ENCODE measurements around the gene DNAH1.

DNA sequence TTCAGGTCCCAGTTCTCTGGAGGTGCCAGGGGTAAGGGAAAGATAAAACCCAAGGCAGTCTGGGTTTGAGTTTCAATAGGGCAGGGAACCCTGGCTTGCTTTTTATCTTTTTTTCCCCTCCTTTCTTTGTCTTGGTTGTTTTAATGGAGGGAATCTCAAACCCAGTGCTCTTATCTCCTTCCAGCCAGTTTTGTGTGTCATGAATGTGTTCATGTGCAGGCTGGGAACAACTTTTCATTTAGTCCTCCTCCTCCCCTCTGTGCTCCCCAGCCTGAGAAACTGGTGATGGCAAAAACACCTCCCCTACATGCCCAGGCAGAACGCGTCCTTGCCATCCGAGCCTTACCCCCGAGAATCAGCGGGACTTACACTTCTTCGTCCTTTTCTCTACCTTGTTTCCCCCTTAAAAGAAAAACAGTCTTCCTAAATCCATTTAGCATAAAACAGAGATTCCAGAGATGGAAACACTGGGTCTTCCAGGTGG, 117.9 kb downstream of the DNAH1 start:
- TF ChIP-seq POLR2A (IDR thresholded peaks at IDR 0.05) = no peak
- TF ChIP-seq EP300 (IDR thresholded peaks at IDR 0.05) = no peak
